Esophagus mucosa (tissue), 1 donor: Measurements from ENCODE around the gene ALKBH6. TPM values are rescaled to one million over a fixed set of nuclear protein-coding genes. Genes with fewer than 3 reads are reported as not detected.
"Not testable (repeated sequence)": the region's sequence is repeated elsewhere in the genome, so short reads cannot be mapped to it uniquely, and the experiment has no call there.

Experiments used
- ATAC-seq: fragments of 200-7000 bp; cut with Tn5 transposase; one replicate; pipeline ENCODE4 v1.9.1; 2020
- total RNA-seq: library from RNA; stranded (reverse); gene quantifications from one replicate; pipeline ENCODE4 v1.2.4, GENCODE V29; 2023
- donor health status: DM: yes; HTN: yes; CAD: no.

ALKBH6 gene
- total RNA-seq, 1 donor from 2014 or later, result 12.3 TPM

DNA sequence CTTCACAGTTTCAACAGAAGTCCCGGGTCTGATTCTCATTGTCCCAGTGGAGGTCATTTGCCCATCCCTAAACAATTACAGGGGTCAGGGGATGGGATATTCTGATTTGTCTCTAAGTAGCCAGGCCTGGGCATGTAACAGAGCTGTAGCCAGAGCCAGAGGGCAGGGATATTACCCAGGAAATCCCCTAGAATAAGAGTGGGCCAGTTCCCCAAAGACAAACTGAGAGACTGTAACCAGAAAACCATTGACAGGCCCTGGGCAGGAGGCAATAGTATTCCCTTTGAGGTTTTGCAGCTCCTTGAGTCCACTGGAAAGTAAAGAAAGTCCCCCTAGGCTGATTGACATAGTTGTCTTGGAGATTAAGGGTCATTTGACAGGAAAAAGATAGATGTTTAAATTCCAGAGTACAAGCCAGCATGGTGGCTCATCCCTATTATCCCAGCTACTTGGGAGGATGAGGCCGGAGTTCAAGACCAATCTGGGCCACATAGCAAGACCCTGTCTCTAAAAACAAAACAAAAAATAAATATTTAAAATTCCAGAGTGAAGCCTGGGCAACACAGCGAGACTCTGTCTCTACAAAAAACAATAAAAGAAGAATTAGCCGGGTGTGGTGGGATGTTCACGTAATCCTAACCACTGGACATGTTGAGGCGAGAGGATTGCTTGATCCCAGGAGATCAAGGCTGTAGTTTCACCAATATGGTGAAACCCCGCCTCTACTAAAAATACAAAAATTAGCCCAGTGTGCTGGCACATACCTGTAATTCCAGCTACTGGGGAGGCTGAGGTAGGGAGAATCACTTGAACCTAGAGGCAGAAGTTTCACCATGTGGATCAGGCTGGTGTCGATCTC is 20.9 kb downstream of the ALKBH6 start:
- no peak for ATAC-seq

DNA sequence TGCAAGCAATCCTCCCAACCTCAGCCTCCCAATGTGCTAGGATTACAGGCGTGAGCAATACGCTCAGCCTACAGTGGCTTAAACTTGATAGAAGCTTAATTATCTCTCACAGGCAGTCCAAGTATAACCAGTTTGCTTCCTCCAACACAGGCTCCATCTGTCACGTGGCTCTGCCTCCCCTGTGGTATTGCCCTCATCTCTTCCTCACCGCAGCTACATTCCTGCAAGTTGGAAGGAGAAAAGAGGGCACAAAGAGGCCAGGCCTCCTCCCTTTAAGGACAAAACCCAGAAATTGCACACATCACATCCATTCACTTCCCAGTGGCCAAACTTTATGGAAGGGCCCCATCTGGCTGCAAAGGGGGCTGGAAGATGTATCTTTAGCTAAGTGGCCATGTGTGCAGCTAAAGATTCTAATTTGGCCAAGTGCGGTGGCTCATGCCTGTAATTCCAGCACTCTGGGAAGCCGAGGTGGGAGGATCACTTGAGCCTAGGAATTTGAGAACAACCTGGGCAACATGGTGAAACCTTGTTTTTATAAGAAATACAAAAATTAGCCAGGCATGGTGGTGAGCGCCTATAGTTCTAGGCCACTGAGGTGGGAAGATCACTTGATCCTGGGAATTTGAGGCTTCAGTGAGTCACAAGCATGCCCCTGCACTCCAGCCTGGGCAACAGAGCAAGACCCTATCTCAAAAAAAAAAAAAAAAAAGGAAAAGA is 22.1 kb downstream of the ALKBH6 start:
- ATAC-seq, result no peak

DNA sequence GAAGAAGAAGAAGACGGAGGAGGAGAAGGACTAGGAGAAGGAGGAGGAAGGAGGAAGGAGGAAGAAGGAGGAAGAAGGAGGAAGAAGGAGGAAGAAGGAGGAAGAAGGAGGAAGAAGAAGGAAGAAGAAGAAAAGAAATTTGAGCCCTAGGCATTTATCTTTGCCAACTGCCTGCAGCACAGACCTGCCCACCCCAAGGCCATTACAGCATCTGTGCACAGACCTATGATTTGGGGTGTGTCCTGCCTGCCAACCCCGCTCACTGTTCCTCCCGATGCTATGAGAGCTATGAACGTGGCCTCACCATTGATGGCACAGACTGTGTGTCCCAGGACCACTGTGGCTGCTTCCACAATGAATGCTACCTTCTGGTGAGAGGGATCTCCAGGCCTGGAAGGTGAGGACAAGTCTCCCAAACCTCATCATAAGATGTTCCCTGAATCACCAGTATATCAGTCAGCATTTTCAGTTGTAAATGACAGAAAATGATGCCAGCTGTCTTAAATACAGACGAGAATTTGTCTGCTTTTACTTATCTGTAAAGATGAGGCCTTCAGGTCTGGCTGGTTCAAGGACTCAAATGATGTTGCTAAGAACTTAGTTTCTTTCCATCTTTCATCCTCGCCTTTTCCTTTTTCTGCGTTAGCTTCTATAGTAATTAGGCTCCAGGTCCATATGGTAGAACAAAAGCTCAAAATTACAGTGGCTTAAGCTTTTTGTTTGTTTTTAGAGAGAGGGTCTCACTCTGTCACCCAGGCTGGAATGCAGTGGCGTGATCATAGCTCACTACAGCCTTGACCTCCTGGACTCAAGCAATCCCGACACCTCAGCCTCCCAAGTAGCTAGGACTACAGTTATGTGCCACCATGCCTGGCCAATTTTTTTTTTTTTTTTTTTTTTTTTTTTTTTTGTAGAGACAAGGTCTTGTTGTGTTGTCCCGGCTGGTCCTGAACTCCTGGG is 23.0 kb downstream of the ALKBH6 start:
- no peak for ATAC-seq

DNA sequence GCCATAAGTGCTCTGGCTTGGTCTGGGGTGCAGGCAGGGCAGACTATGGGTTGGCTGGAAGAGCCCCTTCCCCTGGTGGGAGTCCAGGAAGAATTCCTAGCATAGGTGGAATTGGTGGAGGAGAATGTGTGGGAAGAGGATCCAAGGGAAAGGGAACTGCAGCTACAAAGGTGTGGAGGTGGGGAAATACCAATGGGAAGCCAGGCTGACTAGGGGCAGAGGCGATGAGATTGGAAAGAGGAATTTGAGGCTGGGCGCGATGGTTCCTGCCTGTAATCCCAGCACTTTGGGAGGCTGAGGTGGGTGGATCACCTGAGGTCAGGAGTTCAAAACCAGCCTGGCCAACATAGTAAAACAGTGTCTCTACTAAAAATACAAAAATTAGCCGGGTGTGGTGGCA is 23.9 kb downstream of the ALKBH6 start:
- ATAC-seq, result no peak

DNA sequence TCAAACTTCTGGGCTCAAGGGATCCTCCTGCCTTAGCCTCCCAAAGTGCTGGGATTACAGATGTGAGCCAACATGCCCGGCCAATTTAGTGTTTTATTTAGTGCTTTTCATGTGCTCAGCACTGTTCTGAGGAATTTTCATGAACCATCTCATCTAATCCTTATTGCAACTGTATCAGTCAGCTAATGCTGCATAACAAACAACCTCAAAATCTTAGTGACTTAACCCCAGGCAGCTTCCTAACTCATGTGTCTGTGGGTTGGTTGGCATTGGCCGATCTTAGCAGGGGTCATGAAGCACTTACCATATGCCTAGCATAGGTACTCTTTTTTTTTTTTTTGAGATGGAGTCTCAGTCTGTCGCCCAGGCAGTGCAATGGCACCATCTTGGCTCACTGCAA is 25.2 kb downstream of the ALKBH6 start:
- ATAC-seq, result no peak

DNA sequence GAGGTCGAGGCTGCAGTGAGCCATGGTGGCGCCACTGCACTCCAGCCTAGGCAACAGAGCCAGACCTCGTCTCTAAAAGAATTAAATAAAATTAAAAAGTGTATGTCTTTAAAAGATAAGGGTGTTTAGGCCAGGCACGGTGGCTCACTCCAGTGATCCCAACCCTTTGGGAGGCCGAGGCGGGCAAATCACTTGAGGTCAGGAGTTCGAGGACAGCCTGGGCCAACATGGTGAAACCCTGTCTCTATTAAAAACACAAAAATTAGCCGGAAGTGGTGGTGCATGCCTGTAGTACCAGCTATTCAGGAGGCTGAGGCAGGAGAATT is 26.5 kb downstream of the ALKBH6 start:
- ATAC-seq, result no peak

DNA sequence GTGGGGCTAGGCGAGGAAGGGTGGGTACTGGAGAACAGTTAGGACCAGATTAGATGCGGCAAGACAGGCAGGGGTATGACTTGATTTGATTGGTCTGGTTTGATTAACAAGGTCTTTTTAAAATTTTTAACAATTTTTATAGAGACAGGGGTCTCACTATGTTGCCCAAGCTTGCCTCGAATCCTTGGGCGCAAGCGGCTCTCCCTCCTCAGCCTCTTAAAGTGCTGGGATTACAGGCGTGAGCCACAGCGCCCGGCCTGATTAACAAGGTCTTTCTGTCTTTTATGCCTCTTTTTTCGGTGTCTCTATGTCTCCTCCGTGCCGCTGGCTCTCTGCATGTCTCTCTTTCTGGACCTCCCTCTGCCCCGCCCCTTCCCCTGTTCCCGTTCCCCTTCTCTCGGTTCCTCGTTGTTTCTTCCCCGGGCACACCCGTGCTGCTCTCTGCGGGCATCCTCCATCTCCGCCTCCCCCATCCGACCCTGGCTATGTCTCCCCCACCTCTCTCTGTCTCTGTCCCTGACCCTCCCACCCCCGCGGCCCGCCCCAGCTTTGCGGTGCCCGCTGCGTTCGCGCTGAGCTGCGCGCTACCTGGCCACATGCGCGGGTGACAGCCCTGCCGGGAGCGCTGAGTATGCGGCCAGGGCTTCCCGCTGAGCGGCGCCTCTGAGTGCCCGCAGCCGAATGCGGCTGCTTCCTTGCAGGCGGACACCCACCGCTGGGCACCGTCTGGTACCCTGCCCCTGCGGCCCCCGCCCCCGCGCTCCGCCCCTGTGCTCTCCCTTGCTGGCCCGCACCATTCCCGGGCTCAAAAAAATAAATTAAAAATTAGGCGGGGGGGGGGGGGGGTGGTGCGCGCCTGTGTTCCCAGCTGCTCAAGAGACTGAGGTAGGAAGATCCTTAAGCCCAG is 27.1 kb downstream of the ALKBH6 start:
- no peak for ATAC-seq

DNA sequence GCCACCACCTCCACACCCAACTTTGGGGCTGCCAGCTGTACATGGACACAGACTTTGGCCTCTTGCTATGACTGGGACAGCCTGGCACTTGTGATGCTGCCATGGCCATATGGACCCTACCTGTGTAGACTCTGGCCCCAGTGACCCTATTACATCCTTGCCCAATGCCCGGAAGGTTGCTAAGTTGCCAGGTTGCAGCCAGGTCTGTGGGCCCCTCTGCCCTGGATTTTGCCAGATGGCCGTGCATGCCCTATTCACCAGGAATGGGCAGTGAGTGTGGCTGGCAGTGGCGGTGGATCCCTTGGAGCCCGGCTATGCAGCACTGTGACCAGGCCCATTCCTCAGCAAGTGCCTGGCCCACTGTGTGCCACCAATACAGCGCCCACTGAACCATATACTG is 27.9 kb downstream of the ALKBH6 start:
- no peak for ATAC-seq

DNA sequence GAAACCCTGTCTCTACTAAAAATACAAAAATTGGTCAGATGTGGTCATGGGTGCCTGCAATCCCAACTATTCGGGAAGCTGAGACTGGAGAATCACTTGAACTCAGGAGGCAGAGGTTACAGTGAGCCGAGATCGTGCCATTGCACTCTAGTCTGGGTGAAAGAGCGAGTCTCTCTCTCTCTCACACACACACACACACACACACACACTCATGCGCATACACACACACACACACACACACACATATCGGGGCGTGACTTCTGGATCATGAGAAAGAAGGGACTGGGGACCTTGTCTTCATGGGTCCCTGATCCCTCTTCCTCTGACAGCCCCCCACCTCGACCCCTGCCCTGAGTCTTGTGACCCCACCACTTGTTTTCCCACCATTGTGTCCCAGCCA is 30.8 kb downstream of the ALKBH6 start:
- no peak for ATAC-seq

DNA sequence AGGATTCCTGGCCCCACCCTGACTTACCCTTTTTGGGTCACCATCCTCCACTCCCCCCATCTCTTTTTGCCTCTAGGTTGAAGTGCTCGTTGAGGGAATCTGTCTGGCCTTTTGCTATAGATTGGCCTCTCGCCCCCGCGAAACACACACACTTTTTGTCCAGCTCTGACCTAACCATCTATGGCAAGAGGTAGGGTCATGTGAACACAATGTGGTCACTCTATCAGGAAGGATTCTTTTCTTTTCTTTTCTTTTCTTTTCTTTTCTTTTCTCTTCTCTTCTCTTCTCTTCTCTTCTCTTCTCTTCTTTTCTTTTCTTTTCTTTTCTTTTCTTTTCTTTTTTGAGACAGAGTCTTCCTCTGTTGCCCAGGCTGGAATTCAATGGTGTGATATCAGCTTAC is 33.0 kb downstream of the ALKBH6 start:
- not testable (repeated sequence) for ATAC-seq

DNA sequence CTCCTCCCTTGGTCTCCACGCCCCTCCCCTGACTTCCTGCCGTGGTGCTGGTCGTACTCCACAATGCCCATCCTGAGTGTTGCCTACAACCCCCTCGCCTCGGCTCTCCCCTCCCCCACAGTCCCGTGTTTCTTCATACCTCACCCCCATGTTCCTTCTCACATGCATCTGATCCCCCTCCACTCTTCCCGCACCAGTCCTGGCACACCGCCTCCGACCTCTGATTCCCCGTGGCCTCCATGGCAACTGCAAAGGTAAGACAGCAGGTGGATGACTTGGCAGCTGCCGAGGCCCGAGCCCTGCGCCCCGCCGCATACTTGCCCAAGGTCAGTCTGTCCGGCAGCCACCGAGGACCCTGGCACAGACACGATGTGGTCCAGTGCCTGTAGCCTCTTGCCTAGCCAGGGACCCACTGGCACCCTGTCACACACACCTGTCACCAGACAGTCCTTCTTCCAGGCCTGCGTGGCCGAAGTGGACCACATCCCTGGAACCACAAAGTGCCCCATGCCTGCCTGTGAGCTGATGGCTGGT is 35.1 kb downstream of the ALKBH6 start:
- ATAC-seq, result no peak

DNA sequence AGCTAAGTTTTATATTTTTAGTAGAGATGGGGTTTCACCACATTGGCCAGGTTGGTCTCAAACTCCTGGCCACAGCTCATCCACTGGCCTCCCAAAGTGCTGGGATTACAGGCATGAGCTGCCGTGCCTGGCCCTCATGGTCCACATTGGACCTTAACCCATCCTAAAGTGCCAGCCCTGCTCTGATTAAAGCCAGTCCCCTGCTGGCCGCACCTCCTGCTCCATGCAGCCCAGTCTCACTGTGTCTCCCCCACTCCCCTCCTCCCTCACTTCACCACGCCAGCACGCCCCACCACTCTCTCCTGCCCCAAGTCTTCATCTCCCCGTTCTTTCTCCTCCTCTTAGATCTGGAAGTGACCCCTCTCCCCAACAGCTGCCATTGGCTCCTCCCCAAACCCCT is 35.7 kb downstream of the ALKBH6 start:
- ATAC-seq, result no peak

DNA sequence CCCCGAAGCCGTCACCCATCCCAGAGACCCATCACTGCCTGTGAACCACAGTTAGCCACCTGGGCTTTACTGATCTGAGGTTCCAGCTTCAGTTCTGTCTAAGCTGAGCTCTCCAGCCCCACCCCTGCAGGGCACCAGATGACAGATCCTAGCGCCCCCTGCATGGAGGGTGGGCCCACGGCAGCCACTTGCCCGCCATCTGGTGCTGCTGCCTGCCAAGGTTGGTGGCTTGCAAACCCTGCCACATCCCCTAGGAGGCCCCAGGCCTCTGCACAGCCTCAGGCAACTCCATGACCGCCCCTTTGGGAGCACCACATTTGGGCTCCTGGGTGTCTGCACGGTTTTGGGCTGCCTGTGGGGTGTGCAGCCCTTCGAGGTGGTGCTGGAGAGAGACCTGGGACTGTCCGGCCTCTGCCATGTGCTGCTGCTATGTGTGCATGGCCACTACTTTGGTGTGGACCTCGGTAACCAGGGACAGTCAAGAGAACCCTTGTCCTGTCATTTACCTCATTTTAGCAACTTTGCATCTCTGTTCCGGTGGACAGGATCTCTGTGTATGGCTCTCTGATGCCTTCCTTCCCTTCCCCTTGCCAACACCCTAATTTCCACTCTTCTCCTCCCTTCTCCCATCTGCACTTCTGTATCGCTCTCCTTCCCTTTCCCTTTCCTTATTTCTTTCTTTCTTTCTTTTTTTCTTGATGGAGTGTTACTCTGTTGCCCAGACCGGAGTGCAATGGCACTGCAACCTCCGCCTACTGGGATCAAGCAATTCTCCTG is 36.4 kb downstream of the ALKBH6 start:
- no peak for ATAC-seq

DNA sequence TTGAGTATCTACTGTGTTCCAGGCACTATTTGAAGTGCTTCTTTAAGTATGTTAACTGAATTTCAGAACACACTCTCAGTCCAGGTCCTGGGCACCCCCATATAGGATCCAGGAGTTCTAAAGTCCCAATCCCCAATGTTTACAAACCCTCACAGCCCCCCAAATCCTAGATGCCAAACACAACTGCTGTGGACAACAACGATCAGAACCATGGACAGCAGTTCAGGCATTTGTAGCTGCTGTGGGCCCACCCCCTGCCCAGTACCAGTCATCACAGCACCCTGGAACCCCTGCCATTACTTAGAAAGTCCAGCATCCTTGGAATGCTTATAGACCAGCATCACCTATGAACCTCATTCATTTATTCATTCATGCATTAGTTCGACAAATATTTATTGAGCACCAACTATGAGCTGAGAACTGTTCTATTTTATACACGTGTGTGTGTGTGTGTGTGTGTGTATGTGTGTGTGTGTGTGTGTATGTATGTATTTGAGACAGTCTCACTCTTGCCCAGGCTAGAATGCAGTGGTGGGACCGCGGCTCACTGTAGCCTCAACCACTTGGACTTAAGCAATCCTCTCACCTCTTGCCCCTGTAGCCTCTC is 38.3 kb downstream of the ALKBH6 start:
- no peak for ATAC-seq

DNA sequence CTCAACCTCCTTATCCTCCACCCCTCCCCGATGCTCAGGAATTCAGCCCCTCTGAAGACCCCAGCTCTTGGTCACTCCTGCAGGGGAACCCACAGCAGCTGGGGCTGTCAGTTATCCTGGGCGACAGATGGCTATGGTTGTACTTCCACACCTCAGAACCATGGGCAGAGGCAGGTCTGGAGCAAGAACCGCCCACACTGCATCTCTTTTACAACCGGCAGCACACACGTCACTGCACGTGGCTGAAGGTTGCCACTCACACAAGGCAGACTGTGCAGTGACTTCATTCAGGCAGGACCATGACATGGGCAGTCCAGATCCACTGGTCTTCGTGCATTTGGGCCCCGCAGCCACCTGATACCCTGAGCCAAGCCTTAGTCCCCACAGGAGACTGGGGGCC is 40.5 kb downstream of the ALKBH6 start:
- no peak for ATAC-seq

DNA sequence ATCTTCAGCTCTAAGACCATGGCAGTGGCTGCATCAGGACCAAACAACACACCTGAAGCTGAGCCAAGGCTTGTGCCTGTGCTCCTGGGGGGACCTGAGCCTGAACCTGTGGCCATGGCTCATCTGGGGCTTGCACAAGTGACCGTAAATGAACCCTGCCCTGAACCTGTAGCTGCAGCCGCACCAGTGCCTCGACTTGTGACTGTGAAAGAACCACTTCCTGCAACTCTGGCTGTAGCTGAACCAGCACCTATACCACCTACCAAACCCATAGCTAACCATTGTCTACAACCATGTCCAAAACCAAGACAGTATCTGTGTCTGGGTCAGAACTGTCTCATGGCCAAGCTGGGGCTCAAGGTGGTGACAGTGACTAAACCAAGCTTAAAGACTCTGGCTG is 47.2 kb downstream of the ALKBH6 start:
- ATAC-seq, result no peak

DNA sequence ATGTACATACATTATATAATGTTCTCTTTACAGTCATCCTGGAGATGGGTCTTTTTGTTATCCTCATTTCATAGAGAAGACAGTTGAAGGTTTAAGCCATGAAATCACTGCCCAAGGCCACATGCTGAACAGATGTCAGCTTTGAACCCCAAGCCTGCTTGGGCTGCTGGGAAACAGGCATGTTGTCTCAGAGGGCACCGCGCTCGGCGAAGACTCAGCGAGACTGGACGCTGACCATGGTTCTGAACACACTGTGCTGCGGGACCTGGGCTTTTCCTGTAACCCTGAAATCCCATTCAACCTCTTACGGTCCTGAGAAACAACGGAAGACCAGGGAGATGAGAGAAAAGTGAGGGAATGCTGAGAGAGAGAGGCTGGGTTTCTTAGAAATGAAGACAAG is 50.5 kb downstream of the ALKBH6 start:
- no peak for ATAC-seq

DNA sequence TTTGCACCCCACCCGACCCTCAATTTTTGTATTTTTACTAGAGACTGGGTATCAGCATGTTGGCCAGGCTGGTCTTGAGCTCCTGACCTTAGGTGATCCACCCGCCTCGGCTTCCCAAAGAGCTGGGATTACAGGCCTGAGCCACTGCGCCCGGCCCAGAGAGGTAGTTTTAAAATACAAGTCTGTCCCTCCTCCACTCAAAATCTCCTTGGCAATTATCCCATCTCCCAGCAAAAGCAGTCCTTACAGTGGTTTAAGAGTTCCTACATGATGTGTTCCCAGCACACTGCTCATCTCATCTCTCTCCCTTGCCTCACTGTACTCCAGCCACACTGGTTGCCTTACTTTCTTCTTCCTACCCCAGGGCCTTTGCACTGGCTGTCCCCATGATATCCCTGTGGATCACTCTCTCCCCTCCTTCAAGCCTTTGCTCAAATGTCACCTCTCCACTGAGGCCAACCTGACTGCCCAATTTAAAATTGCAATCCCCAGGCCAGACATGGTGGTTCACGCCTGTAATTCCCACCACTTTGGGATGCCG is 53.5 kb downstream of the ALKBH6 start:
- no peak for ATAC-seq

DNA sequence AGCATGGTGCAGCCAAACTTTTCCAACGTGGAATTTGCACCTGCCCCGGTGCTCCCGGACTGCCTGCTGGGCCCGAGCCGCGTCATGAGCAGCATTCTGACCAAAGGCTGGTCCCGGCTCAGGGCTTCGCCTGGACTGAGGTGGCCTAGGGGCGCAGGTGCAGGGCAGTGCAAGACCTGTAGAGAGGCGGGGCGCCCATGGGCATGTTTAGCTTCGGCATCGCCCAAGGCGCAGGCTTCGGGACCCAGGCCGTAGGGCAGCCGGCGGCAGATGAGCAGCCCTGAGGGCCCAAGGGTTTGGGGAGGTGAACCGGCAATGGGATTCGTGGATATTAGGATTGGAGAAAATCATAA is 54.1 kb downstream of the ALKBH6 start:
- ATAC-seq, result no peak
